ENCODE measurements around the gene BCAS3. TPM values are rescaled to one million over a fixed set of nuclear protein-coding genes. Genes with fewer than 3 reads are reported as not detected.
"Not testable (repeated sequence)": the region's sequence is repeated elsewhere in the genome, so short reads cannot be mapped to it uniquely, and the experiment has no call there.

The BCAS3 gene
- total RNA-seq, 4 donors from 2014 or later: 13.0 to 27.8 (median 20.7) TPM

DNA sequence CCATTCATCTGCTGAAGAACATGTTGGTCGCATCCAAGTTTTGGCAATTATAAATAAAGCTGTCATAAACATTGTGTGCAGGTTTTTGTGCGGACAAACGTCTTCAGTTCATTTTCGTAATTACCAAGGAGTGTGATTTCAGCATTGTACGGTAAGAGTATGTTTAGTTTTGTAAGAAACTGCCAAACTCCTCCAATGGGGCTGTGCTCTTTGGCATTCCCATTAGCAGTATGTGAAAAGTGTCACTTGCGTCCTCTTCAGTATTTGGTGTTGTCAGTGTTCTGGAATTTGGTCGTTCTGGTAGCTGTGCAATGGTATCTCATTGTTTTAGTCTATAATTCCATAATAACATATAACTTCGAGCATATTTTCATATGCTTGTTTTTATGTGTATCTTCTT is 120.9 kb downstream of the BCAS3 start:
- Histone ChIP-seq H3K27ac (no peak overlapping the region), H3K27me3 (no peaks in the 10 kb centered on the region), H3K9me3 (no peaks in the 10 kb centered on the region), H3K4me1 (no peaks in the 10 kb centered on the region), H3K4me3 (no peak overlapping the region), H3K36me3 (no peaks in the 10 kb centered on the region)
- TF ChIP-seq POLR2A (IDR thresholded peaks at IDR 0.05): no peak
- TF ChIP-seq, protein P1, sequence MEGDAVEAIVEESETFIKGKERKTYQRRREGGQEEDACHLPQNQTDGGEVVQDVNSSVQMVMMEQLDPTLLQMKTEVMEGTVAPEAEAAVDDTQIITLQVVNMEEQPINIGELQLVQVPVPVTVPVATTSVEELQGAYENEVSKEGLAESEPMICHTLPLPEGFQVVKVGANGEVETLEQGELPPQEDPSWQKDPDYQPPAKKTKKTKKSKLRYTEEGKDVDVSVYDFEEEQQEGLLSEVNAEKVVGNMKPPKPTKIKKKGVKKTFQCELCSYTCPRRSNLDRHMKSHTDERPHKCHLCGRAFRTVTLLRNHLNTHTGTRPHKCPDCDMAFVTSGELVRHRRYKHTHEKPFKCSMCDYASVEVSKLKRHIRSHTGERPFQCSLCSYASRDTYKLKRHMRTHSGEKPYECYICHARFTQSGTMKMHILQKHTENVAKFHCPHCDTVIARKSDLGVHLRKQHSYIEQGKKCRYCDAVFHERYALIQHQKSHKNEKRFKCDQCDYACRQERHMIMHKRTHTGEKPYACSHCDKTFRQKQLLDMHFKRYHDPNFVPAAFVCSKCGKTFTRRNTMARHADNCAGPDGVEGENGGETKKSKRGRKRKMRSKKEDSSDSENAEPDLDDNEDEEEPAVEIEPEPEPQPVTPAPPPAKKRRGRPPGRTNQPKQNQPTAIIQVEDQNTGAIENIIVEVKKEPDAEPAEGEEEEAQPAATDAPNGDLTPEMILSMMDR (IDR thresholded peaks at IDR 0.05): no peak
- intact Hi-C loops (cut with DNase I): no loop called here
- WGBS, 2 donors: 65 to 67% methylated on average over 8 of the region's 8 CpGs
- no peak for DNase-seq

DNA sequence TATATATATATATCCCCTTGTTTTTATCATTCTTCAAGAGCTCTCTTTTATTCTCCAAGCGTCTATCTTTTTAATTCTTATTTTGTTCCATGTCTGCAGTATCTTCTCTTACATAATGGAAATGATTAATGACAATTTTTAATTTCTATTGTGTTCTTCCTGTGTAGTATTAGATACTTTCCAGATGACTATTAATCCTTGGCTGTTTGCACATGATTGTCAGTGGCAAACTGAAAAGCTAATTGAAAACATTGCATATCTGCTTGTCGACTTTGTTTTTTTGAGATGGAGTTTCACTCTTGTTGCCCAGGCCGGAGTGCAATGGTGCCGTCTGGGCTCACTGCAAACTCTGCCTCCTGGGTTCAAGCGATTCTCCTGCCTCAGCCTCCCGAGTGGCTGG is 124.7 kb downstream of the BCAS3 start:
- no peaks in the 10 kb centered on the region for H3K9me3 ChIP-seq
- no peak for DNase-seq
- TF ChIP-seq, protein P1 (IDR thresholded peaks at IDR 0.05): no peak
- no peak for TF ChIP-seq POLR2A (IDR thresholded peaks at IDR 0.05)
- intact Hi-C loops (cut with DNase I): no loop called here
- H3K4me1 ChIP-seq: no peaks in the 10 kb centered on the region
- WGBS, 2 donors: 68 to 79% methylated on average over 6 of the region's 6 CpGs
- H3K27me3 ChIP-seq: no peaks in the 10 kb centered on the region
- no peaks in the 10 kb centered on the region for H3K36me3 ChIP-seq
- H3K27ac ChIP-seq: no peak overlapping the region
- H3K4me3 ChIP-seq: no peak overlapping the region

DNA sequence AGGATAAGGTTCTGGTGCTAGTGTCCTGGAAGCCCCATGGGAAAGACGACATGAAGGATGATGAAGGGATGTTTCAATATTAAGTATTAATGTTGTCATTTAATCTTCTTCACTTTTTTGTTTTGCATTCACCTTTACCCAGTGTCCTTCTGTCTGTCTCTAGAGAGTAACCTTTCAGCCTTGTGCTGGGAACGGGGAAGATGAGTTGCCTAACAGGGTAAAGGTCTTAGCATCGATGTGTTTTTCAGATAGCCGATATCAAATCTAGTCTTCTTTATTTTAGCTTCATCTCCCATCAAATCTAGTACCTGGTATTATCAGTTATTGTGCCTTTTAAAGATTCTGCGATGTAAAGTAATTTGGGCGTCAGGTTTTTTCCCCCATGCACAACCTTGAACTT is 125.4 kb downstream of the BCAS3 start:
- Histone ChIP-seq H3K4me1 (no peaks in the 10 kb centered on the region), H3K27me3 (no peaks in the 10 kb centered on the region), H3K4me3 (no peak overlapping the region), H3K27ac (no peak overlapping the region), H3K36me3 (no peaks in the 10 kb centered on the region), H3K9me3 (no peaks in the 10 kb centered on the region)
- WGBS, 2 donors: 96 to 98% methylated on average over 6 of the region's 6 CpGs
- DNase-seq: no peak
- intact Hi-C loops (cut with DNase I): no loop called here
- TF ChIP-seq POLR2A (IDR thresholded peaks at IDR 0.05): no peak
- TF ChIP-seq, protein P1 (IDR thresholded peaks at IDR 0.05): no peak

DNA sequence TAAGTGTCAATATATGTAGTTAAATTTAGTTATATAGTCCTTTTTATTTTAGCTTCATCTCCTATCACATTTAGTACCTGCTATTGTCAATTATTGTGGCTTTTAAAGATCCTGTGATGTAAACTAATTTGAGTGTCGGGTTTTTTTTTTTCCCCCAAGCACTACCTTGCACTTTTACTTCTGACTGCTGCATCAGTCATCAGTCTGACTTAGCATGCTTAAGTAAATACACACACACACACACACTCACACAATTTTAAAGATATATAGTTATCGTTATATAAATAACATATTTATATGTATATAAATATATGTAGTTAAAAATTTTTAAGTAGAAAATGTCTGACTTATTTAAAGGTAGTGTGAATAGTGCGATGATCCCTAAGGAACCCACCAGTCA is 127.2 kb downstream of the BCAS3 start:
- intact Hi-C loops (cut with DNase I): no loop called here
- peaks cover 0 to 3% (median 0%) of the 10 kb centered on the region in 3 donors for H3K36me3 ChIP-seq
- no peak overlapping the region for H3K27ac ChIP-seq
- H3K4me3 ChIP-seq: no peak overlapping the region
- H3K27me3 ChIP-seq: no peaks in the 10 kb centered on the region
- WGBS, 2 donors: 87 to 91% methylated on average over 3 of the region's 3 CpGs
- no peaks in the 10 kb centered on the region for H3K9me3 ChIP-seq
- no peak for DNase-seq
- no peaks in the 10 kb centered on the region for H3K4me1 ChIP-seq
- TF ChIP-seq, protein P1 (IDR thresholded peaks at IDR 0.05): no peak
- no peak for TF ChIP-seq POLR2A (IDR thresholded peaks at IDR 0.05)

DNA sequence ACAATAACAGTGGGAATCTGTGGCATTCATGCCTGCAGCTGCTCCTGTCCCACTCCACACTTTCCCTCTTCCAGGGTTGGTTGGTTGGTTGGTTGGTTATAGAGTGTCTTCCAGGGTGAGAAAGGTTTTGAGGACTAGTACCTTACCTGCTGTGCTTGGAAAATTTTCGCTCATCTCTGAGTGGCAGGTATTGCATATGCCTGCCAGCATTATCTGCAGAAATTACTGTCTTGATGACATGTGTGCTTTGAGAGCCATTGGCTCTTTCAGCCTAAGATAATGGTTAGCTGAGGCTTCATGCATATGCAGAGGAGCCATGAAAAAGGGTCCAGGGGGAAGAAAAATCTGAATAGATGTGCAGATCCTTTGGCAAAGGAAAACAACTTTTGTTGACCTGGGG is 131.8 kb downstream of the BCAS3 start:
- Histone ChIP-seq H3K27ac (no peak overlapping the region), H3K4me3 (no peak overlapping the region), H3K36me3 (peaks cover 0 to 14% (median 0%) of the 10 kb centered on the region in 3 donors), H3K27me3 (no peaks in the 10 kb centered on the region), H3K9me3 (peaks cover 0 to 13% (median 0%) of the 10 kb centered on the region in 3 donors), H3K4me1 (no peaks in the 10 kb centered on the region)
- DNase-seq: no peak
- WGBS, 2 donors: 100% methylated on average over 1 of the region's 1 CpG; no CpG with 5 or more reads in 1 of the 2 donors
- intact Hi-C loops (cut with DNase I): no loop called here
- TF ChIP-seq POLR2A (IDR thresholded peaks at IDR 0.05): no peak
- TF ChIP-seq, protein P1 (IDR thresholded peaks at IDR 0.05): no peak

DNA sequence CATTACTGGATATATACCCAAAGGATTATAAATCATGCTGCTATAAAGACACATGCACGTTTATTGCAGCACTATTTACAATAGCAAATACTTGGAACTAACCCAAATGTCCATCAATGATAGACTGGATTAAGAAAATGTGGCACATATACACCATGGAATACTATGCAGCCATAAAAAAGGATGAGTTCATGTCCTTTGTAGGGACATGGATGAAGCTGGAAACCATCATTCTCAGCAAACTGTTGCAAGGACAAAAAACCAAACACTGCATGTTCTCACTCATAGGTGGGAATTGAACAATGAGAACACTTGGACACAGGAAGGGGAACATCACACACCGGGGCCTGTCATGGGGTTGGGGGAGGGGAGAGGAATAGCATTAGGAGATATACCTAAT is 137.3 kb downstream of the BCAS3 start:
- H3K4me3 ChIP-seq; H3K27ac ChIP-seq; H3K36me3 ChIP-seq; DNase-seq; intact Hi-C loops (cut with DNase I); H3K27me3 ChIP-seq: not testable (repeated sequence)
- Histone ChIP-seq H3K9me3 (peaks cover 0 to 13% (median 0%) of the 10 kb centered on the region in 3 donors), H3K4me1 (peaks cover 0 to 10% (median 0%) of the 10 kb centered on the region in 3 donors)
- WGBS, 2 donors: 56 to 64% methylated on average over 2 of the region's 2 CpGs
